ENCODE measurements around the gene FXYD7.
"Not testable (repeated sequence)": the region's sequence is repeated elsewhere in the genome, so short reads cannot be mapped to it uniquely, and the experiment has no call there.

The FXYD7 gene

GRCh38 chr19:35143231-35143715 lies at the start of gene FXYD7:
Gene FXYD7, plus strand, starts transcription at chr19:35143255. Its CDS starts 79 bp downstream, at chr19:35143334.
- no peak for DNase-seq (ENCODE audit: low read depth)

GRCh38 chr19:35093430-35093829 lies 49.6 kb upstream of the FXYD7 start:
- no peak for DNase-seq (ENCODE audit: low read depth)

- no peak for DNase-seq (ENCODE audit: low read depth)
These were observed 49.0 kb upstream of the FXYD7 start for GRCh38 chr19:35093941-35094647.

DNA sequence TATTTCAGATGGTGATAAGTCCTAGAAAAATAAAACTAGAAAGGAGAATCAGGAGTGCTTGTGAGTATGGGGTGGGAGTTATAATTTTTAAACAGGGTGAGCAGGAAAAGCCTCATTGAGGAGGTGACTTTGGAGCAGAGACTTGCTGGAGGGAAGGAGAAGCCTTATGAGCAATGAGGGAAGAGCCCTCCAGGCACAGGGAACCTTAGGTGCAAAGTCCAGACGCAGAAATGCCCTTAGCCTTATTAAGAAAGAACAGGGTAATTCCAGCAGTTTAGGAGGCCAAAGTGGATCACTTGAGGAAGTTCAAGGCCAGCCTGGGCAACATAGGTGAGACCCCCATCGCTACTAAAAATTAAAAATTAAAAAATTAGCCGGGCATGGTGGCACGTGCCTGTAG lies 48.4 kb upstream of the FXYD7 start:
- DNase-seq (ENCODE audit: low read depth) = no peak

GRCh38 chr19:35095667-35096368 lies 47.2 kb upstream of the FXYD7 start:
- no peak for DNase-seq (ENCODE audit: low read depth)

DNA sequence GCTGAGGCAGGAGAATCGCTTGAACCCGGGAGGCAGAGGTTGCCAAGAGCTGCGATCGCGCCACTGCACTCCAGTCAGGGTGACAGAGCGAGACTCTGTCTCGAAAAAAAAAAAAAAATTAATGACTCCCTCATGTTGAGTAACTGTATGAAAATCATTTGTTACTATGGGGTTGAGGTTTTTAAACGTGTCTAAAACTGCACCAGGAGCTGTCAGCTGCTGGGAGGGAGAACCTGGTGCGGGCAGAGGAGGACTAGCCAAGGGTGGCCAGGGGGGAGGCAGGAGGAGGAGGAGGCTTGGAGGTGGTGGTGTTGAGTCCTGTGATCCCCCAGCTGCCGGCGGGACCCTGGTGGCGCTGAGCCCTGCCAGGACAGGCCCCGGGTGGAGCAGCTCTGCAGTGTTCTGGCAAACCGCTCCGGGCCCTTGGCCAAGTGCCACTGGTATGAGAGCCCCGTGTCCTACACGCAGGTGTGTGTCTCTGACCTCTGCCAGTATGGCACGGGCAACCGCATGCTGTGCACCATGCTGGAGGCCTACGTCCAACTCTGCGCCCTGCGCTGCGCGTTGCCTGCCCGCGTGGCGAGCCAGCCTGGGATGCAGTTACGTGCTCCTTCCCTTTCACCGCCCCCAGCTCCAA lies 44.5 kb upstream of the FXYD7 start:
- DNase-seq (ENCODE audit: low read depth) = no peak

DNA sequence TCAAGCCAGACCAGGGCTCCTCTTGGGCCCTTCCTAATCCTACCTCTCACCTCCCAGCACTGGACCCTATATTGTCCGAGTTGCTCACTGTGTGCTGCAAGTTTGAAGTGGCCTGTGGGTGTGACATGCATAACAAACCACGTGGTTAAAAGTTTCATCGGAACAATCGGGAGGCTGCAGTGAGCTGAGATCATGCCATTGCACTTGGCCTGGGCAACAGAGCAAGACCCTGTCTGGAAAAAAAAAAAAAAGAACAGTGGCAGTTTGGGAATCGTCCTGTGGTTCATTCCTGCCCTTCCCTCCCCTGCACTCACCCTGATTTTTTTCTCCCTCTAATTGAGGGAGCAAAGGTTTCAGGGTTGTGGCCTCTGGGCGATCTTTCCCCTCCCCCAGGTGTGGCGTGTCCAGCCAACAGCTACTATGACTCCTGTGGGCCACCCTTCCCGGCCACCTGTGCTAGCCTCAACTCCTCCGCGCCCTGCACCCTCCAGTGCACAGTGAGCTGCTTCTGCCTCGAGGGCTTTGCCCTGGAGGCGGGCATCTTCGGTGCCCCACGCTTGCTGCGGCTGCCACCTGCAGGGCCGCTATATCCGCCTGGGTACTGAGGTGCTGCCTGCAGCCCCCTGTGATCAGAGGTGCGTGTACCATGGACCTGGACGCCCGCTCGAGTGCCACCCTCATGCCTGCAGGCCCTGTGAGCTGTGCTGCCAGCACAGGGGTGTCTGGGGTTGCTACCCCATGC lies 43.7 kb upstream of the FXYD7 start:
- no peak for DNase-seq (ENCODE audit: low read depth)

- DNase-seq (ENCODE audit: low read depth) = no peak
These were observed 43.2 kb upstream of the FXYD7 start for GRCh38 chr19:35099897-35100275.

- no peak for DNase-seq (ENCODE audit: low read depth)
These were observed 42.2 kb upstream of the FXYD7 start for GRCh38 chr19:35100588-35101533.

GRCh38 chr19:35101949-35102348 lies 41.1 kb upstream of the FXYD7 start:
- DNase-seq (ENCODE audit: low read depth) = not testable (repeated sequence)

DNA sequence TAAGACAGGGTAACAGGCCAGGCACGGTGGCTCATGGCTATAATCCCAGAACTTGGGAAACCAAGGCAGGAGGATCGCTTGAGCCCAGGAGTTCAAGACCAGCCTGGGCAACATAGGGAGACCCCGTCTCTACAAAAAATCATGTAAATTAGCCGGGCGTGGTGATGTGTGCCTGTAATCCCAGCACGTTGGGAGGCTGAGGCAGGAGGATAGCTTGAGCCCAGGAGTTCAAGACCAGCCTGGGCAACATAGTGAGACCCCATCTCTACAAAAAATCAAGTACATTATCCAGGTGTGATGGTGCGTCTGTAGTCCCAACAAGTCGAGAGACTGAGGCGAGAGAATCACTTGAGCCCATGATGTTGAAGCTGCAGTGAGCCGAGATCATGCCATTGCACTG lies 39.4 kb upstream of the FXYD7 start:
- not testable (repeated sequence) for DNase-seq (ENCODE audit: low read depth)

- no peak for DNase-seq (ENCODE audit: low read depth)
These were observed 38.7 kb upstream of the FXYD7 start for GRCh38 chr19:35104361-35104760.

- no peak for DNase-seq (ENCODE audit: low read depth)
These were observed 38.0 kb upstream of the FXYD7 start for GRCh38 chr19:35105047-35105410.

DNA sequence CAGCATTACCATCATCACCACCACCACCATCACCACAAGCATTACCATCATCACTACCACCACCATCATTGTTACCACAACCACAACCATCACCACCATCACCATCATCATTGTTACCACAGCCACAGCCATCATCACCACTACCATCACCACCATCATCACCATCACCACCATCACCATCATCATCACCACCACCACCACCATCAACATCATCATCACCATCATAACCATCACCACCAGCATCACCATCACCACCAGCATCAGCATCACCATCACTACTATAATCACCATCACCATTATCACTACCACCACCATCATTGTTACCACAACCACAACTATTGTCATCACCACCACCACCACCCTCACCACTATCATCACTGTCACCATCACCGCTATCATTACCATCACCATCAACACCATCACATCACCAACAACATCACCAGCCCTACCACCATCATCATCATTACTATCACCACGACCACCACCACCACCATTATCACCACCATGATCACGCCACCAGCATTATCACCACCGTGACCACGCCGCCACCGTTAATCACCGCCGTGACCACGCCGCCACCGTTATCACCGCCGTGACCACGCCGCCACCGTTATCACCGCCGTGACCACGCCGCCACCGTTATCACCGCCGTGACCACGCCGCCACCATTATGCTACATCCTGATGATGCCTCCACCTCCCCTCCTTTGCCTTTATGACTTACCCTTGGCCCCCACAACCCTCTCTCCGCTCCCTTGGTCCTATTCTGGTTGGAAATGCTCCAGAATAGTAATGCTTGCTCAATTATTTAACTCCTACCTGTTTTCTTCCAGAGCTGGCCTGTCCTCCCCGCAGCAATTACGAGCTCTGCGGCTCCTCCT lies 37.4 kb upstream of the FXYD7 start:
- DNase-seq (ENCODE audit: low read depth) = no peak

DNA sequence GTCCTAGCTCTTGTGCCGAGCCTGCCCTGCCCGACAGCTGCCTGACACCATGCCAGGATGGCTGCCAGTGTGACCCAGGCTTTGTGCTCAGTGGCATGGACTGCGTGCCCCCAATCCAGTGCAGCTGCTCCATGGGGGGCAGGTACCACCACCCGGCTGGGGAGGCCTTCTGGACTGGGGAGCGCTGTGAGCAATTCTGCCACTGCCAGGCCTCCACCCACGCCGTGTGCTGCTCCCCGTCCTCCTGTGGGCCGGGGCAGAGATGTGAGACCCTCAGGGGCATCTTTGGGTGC lies 36.8 kb upstream of the FXYD7 start:
- DNase-seq (ENCODE audit: low read depth) = no peak

DNA sequence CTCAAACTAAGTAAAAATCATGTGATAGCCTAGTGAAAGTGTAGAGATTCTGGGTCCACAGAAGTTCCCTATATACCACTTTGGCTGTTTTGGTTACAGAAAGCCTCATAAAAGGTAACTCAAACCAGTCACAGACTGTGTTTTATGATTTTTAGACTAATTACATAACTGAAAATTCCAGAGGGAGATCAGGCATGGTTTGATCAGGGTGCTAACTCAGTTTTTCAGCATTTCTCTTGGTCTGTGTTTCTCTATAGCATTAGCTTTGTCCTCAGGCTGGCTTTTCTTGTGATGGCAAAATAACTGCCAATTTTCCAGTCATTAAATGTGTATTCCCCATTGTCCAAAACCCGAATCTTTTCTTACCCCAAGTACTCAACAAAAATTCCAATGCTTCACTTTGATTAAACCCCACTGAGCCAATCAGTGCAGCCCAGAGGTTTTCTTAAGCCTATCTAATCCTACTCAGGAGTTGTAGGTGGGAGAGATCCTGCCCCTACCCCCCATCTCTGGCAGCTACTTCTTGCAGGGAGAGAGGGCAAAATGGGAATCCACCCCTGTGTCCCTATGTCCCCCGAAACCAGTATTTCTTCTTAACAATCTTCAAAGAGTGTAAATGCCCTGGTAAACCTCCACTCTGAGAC lies 36.0 kb upstream of the FXYD7 start:
- DNase-seq (ENCODE audit: low read depth) = no peak

- DNase-seq (ENCODE audit: low read depth) = no peak
These were observed 35.5 kb upstream of the FXYD7 start for GRCh38 chr19:35107545-35107944.

- no peak for DNase-seq (ENCODE audit: low read depth)
These were observed 34.3 kb upstream of the FXYD7 start for GRCh38 chr19:35108730-35109129.

DNA sequence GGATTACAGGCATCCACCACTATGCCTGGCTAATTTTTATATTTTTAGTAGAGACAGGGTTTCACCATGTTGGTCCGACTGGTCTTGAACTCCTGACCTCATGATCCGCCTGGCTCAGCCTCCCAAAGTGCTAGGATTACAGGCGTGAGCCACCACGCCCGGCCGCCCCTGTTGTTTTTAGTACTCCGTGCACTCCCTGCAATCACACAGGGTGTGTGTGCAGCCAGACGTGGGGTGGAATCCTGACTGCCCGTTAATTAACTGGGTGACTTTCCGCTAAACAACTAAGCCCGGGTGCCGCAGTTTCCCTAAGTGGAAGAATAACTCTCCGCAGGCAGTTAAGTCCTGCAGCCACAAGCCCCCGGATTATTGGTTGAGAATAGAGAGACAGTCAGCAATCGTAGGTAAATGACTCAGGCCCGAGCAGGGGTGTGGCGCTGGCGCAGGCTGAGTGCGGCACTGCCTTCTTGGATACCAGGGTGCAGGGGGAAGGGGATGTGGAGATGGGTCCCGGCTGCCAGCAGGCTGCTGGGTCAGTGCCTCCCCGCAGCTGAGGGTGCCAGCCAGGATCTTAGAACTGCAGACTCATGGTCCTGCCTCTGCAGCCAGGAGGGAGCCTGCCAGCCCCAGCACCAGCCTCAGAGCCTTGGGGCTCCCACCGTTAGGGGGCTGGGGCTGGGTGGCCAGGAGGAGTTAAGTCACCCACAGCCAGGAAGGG lies 33.5 kb upstream of the FXYD7 start:
- DNase-seq (ENCODE audit: low read depth) = no peak

All from stimulated activated CD8-positive, alpha-beta memory T cell treated with anti-CD3 and anti-CD28 coated beads, Interleukin-15, amount 100 ng/mL, for 1 hour (primary cell).